Central memory CD8-positive, alpha-beta T cell (primary cell): ENCODE results near the gene SPATA46.

Experiments
- ATAC-seq: fragments of 150-1000 bp; cut with Tn5 transposase; replicated peaks from 2 replicates; pipeline ENCODE4 v1.10.0; 2022; ENCODE audit warnings: mild to moderate bottlenecking, moderate FRiP score, moderate number of reproducible peaks; ENCODE audit not compliant: poor library complexity, severe bottlenecking; ENCODE audit errors: extremely low read depth
- DNase-seq, 2 donors: peaks; one replicate each; pipeline ENCODE4 v3.0.0; 2021; ENCODE audit warnings: low spot score in 2 of 2
- H3K27ac Mint-ChIP-seq: one replicate; pipeline ENCODE4 v1.8.0; 2022; ENCODE audit warnings: low read depth, mild to moderate bottlenecking, moderate library complexity, mixed read lengths
- H3K27me3 Mint-ChIP-seq: one replicate; pipeline ENCODE4 v1.8.0; 2022; ENCODE audit warnings: mixed read lengths
- H3K36me3 Mint-ChIP-seq: one replicate; pipeline ENCODE4 v1.8.0; 2022; ENCODE audit warnings: mild to moderate bottlenecking, moderate library complexity, mixed read lengths; ENCODE audit not compliant: insufficient read depth
- H3K4me1 Mint-ChIP-seq: one replicate; pipeline ENCODE4 v1.8.0; 2022; ENCODE audit warnings: mixed read lengths
- H3K4me3 Mint-ChIP-seq: one replicate; pipeline ENCODE4 v1.8.0; 2022; ENCODE audit warnings: mild to moderate bottlenecking, moderate library complexity, mixed read lengths
- H3K9me3 Mint-ChIP-seq: one replicate; pipeline ENCODE4 v1.8.0; 2022; ENCODE audit warnings: mixed read lengths

The SPATA46 gene

GRCh38 chr1:162388615-162389014, 12.0 kb upstream of the SPATA46 start:
- no peak overlapping the region for H3K27ac Mint-ChIP-seq
- no peak for ATAC-seq
- no peak for DNase-seq
- H3K27me3 Mint-ChIP-seq: peaks cover 75% of the 10 kb centered on the region
- H3K4me3 Mint-ChIP-seq: no peak overlapping the region
- peaks cover 6% of the 10 kb centered on the region for H3K4me1 Mint-ChIP-seq
- H3K9me3 Mint-ChIP-seq: no peaks in the 10 kb centered on the region
- no peaks in the 10 kb centered on the region for H3K36me3 Mint-ChIP-seq

DNA sequence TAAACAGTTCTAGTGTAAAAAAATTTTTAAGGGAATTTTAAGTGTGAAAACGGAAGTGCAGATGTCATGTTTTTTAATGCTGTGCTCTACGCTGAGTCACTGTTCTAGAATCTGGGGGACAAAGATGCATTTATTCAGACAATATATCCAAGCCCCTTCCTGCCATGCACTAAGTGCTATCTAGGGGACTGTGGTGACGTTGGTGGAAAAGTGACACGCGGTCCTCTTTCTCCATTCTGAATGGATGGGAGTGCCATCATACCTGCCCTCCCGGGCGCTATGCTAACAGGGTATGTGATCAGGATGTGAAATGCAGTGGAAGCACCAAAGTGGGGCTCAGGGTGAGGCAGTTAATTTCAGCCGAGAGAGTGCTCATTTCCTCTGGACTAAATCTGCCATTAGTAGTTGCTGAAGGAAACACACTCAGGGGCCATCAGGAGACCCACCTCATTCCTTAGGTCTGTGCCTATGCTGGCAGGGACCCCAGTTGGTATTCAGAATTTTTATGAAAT, 11.5 kb upstream of the SPATA46 start:
- Mint-ChIP-seq H3K27ac (no peak overlapping the region), H3K36me3 (no peaks in the 10 kb centered on the region), H3K4me1 (peaks cover 6% of the 10 kb centered on the region), H3K9me3 (no peaks in the 10 kb centered on the region), H3K27me3 (peaks cover 70% of the 10 kb centered on the region), H3K4me3 (no peak overlapping the region)
- ATAC-seq: no peak
- DNase-seq: no peak

GRCh38 chr1:162387226-162388082, 10.8 kb upstream of the SPATA46 start:
- Mint-ChIP-seq H3K27ac (no peak overlapping the region), H3K36me3 (no peaks in the 10 kb centered on the region), H3K9me3 (no peaks in the 10 kb centered on the region), H3K4me1 (peaks cover 6% of the 10 kb centered on the region), H3K4me3 (no peak overlapping the region), H3K27me3 (peaks cover 63% of the 10 kb centered on the region)
- no peak for DNase-seq
- ATAC-seq: no peak

GRCh38 chr1:162386292-162387225, 9.9 kb upstream of the SPATA46 start:
- Mint-ChIP-seq H3K36me3 (no peaks in the 10 kb centered on the region), H3K9me3 (no peaks in the 10 kb centered on the region), H3K27me3 (peaks cover 55% of the 10 kb centered on the region), H3K4me1 (no peaks in the 10 kb centered on the region), H3K4me3 (no peak overlapping the region), H3K27ac (no peak overlapping the region)
- no peak for DNase-seq
- no peak for ATAC-seq

DNA sequence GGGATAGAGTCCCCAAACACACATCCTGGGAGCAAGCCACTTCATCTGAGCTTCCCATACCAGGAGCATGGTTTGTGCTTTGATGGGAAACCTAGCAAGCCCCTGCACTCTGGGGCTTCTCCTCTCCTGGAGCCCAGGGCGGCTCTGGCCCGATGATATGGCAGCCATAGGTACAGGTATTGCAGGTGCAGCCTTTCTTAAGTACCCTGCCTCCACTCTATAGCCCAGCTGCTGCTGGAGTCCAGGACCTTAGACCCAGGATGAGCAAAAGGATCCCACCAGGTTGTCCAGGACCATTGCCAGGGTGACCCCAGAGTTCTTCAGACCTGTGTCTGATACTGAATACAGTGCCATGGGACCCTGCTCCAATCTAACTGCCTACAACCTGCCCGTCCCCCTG, 9.0 kb upstream of the SPATA46 start:
- no peaks in the 10 kb centered on the region for H3K36me3 Mint-ChIP-seq
- no peak overlapping the region for H3K4me3 Mint-ChIP-seq
- no peaks in the 10 kb centered on the region for H3K9me3 Mint-ChIP-seq
- no peak overlapping the region for H3K27ac Mint-ChIP-seq
- no peak for DNase-seq
- ATAC-seq: no peak
- no peaks in the 10 kb centered on the region for H3K4me1 Mint-ChIP-seq
- H3K27me3 Mint-ChIP-seq: peaks cover 50% of the 10 kb centered on the region

DNA sequence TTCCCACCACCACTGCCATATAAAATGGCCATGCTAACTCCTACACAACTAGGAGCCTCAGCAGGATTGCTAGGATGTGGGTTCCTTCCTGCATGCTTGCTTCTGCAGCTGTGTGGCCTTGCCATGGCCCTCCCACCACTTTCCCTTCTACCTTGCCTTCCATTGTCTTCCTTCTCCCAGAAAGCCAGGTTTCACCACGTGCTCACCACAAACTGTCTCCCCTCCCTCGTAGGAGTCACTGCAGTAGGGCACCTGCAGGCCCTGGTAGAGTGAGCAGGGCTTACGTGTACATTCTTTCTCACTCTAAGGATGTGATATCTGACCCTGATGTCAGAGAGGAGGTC, 8.6 kb upstream of the SPATA46 start:
- peaks cover 46% of the 10 kb centered on the region for H3K27me3 Mint-ChIP-seq
- no peak for ATAC-seq
- no peak for DNase-seq
- no peaks in the 10 kb centered on the region for H3K9me3 Mint-ChIP-seq
- H3K4me1 Mint-ChIP-seq: no peaks in the 10 kb centered on the region
- H3K4me3 Mint-ChIP-seq: no peak overlapping the region
- no peaks in the 10 kb centered on the region for H3K36me3 Mint-ChIP-seq
- no peak overlapping the region for H3K27ac Mint-ChIP-seq

- no peak for DNase-seq
These were observed 8.1 kb upstream of the SPATA46 start for GRCh38 chr1:162384601-162385279.

GRCh38 chr1:162384116-162384515, 7.5 kb upstream of the SPATA46 start:
- Mint-ChIP-seq H3K4me3 (no peak overlapping the region), H3K9me3 (no peaks in the 10 kb centered on the region), H3K36me3 (no peaks in the 10 kb centered on the region), H3K4me1 (no peaks in the 10 kb centered on the region), H3K27me3 (peaks cover 35% of the 10 kb centered on the region), H3K27ac (no peak overlapping the region)
- no peak for DNase-seq
- ATAC-seq: no peak

More at GRCh38 chr1:162384601-162385279, 8.1 kb upstream of the SPATA46 start:
- H3K27ac Mint-ChIP-seq: no peak overlapping the region
- no peak overlapping the region for H3K4me3 Mint-ChIP-seq
- no peak for ATAC-seq
- H3K27me3 Mint-ChIP-seq: peaks cover 41% of the 10 kb centered on the region
- no peaks in the 10 kb centered on the region for H3K9me3 Mint-ChIP-seq
- H3K36me3 Mint-ChIP-seq: no peaks in the 10 kb centered on the region
- no peaks in the 10 kb centered on the region for H3K4me1 Mint-ChIP-seq

- Mint-ChIP-seq H3K9me3 (no peaks in the 10 kb centered on the region), H3K27ac (no peak overlapping the region), H3K36me3 (no peaks in the 10 kb centered on the region), H3K4me1 (no peaks in the 10 kb centered on the region), H3K27me3 (peaks cover 29% of the 10 kb centered on the region), H3K4me3 (no peak overlapping the region)
- DNase-seq (no peak), ATAC-seq (no peak)
These were observed 6.9 kb upstream of the SPATA46 start for GRCh38 chr1:162383516-162383915.

DNA sequence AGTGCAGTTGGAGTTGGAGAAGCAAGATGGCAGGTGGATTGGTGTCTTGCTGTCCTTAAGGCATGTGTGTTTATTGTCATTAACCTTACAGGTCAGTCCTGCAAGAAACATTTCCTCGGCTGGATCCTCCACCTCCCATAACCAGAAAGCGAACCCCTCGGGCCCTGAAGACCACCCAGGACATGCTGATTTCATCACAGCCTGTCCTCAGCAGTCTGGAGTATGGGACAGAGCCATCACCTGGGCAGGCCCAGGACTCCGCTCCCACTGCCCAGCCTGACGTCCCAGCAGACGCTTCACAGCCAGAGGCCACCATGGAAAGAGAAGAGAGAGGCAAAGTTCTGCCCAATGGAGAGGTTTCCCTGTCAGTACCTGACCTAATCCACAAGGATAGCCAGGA, 6.4 kb upstream of the SPATA46 start:
- H3K9me3 Mint-ChIP-seq: no peaks in the 10 kb centered on the region
- ATAC-seq: no peak
- DNase-seq: no peak
- no peak overlapping the region for H3K4me3 Mint-ChIP-seq
- peaks cover 25% of the 10 kb centered on the region for H3K27me3 Mint-ChIP-seq
- H3K36me3 Mint-ChIP-seq: no peaks in the 10 kb centered on the region
- no peaks in the 10 kb centered on the region for H3K4me1 Mint-ChIP-seq
- H3K27ac Mint-ChIP-seq: no peak overlapping the region

DNA sequence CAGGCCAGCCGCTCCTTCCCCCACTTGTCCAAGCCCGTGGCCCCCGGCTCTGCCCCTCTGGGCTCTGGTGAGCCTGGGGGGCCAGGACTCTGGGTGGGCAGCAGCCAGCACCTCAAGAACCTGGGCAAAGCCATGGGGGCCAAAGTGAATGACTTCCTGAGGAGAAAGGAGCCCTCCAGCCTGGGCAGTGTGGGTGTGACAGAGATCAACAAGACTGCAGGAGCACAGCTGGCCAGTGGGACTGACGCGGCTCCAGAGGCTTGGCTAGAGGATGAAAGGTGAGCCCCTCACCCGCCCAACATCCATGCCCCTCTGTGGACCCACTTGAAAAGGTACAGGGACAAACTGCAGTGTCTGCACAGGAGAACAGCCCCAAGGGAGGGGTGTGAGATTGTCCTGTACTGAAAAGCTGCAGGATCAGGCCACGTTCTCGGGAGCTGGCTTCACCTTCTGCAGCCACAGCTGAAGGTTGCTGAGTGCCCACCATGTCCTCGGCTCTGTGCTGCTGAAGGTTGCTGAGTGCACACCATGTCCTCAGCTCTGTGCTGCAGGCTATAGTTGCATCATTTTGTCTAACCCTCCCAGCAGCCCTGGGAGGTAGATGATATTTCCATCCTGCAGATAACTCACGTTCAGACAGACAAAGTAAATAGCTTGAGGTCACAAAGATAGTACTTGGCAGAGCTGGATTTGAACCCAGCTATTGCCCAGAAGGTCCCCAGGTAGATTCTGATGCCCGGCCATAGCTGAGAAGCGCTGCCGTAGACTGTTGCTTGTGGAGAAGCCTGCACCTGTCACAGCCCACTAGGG, 5.5 kb upstream of the SPATA46 start:
- Mint-ChIP-seq H3K36me3 (no peaks in the 10 kb centered on the region), H3K4me1 (no peaks in the 10 kb centered on the region), H3K9me3 (no peaks in the 10 kb centered on the region), H3K27me3 (peaks cover 23% of the 10 kb centered on the region), H3K4me3 (no peak overlapping the region), H3K27ac (no peak overlapping the region)
- no peak for DNase-seq
- ATAC-seq: no peak

DNA sequence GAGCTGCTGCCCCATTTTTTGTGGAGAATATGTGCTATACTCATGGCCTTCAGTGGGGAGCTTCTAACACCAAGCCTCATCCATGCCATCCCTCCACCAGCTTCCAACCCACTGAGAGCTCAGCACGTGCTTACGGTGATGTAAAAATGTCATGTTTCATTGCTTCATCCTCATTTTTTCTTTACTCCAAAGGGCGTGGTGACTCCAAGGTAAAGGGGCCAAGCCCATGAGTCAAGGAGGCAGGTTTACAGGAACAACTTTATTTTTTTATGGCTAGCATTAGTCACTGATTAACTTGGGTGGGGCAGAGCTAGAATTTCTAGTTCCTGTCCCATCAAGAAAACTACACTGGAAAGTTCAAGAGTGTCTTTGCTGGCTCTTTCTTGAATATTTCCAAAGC, 4.7 kb upstream of the SPATA46 start, which contains the start of gene C1orf226:
Gene C1orf226 (plus strand): TSS at position 346 of the 400 bp plus-strand sequence. CDS start 174 bp downstream, outside the sequence.
- no peak for DNase-seq
- Mint-ChIP-seq H3K27me3 (peaks cover 15% of the 10 kb centered on the region), H3K36me3 (no peaks in the 10 kb centered on the region), H3K27ac (no peak within 1 kb of the TSS), H3K4me3 (no peak within 1 kb of the TSS), H3K4me1 (no peaks in the 10 kb centered on the region), H3K9me3 (no peaks in the 10 kb centered on the region)
- ATAC-seq: no peak
